Fibroblast of the conjunctiva (primary cell): ENCODE measurements around the gene CKM.
"Not testable (repeated sequence)": the region's sequence is repeated elsewhere in the genome, so short reads cannot be mapped to it uniquely, and the experiment has no call there.

Experiments
- DNase-seq: peaks from one replicate; pipeline ENCODE4 v3.0.0-alpha.2; 2010; ENCODE audit warnings: low read depth

Gene CKM

GRCh38 chr19:45349126-45349415 is 26.4 kb upstream of the CKM start:
- DNase-seq: no peak

- no peak for DNase-seq
Measured at GRCh38 chr19:45348367-45349125, 25.9 kb upstream of the CKM start.

- DNase-seq: no peak
Measured at GRCh38 chr19:45347570-45348366, 25.1 kb upstream of the CKM start.

- DNase-seq: no peak
Measured at GRCh38 chr19:45346449-45346848, 23.8 kb upstream of the CKM start.

GRCh38 chr19:45345506-45345860 is 22.8 kb upstream of the CKM start:
- no peak for DNase-seq

GRCh38 chr19:45344621-45345505 is 22.2 kb upstream of the CKM start:
- no peak for DNase-seq

- no peak for DNase-seq
Measured at GRCh38 chr19:45342911-45343310, 20.2 kb upstream of the CKM start.

GRCh38 chr19:45340899-45341453 is 18.3 kb upstream of the CKM start:
- no peak for DNase-seq

GRCh38 chr19:45340232-45340898 is 17.7 kb upstream of the CKM start, which contains the start of gene KLC3:
Gene KLC3, plus strand, starts transcription at chr19:45340750. Its CDS starts 4,792 bp downstream, at chr19:45345542.
- no peak for DNase-seq

GRCh38 chr19:45339629-45340028 is 17.0 kb upstream of the CKM start:
- no peak for DNase-seq

- DNase-seq: no peak
Measured at GRCh38 chr19:45336696-45337251, 14.1 kb upstream of the CKM start.

- not testable (repeated sequence) for DNase-seq
Measured at GRCh38 chr19:45334881-45335280, 12.2 kb upstream of the CKM start.

- no peak for DNase-seq
Measured at GRCh38 chr19:45333609-45334303, 11.1 kb upstream of the CKM start.

GRCh38 chr19:45331411-45331810 is 8.7 kb upstream of the CKM start:
- DNase-seq: no peak

- no peak for DNase-seq
Measured at GRCh38 chr19:45327404-45328143, 4.9 kb upstream of the CKM start.

GRCh38 chr19:45324349-45324907 is 1.8 kb upstream of the CKM start:
- no peak for DNase-seq

GRCh38 chr19:45323671-45324081 is 1.0 kb upstream of the CKM start:
- DNase-seq: no peak

GRCh38 chr19:45322311-45322710 is 364 bp downstream of the CKM start:
- no peak for DNase-seq

GRCh38 chr19:45321848-45322247 is 827 bp downstream of the CKM start:
- no peak for DNase-seq
